Left colon (tissue), 2 donors: ENCODE data around the gene LMO1. TPM values are rescaled to one million over a fixed set of nuclear protein-coding genes. Genes with fewer than 3 reads are reported as not detected.
A peak's percentile ranks its signal among the peaks of the same experiment; 100 is the strongest.

Experiments used
- ATAC-seq: fragments of 200-7000 bp; cut with Tn5 transposase; one replicate; pipeline ENCODE4 v1.9.1; 2020; ENCODE audit warnings: mild to moderate bottlenecking, moderate library complexity
- DNase-seq, 2 donors: peaks; one replicate each; pipeline ENCODE4 v3.0.0-alpha.2; 2020
- intact Hi-C, 2 donors: fragments of 100-400 bp; cut with DNase I in 1 of 2; cut with micrococcal nuclease in 1 of 2; formaldehyde crosslinking; loops; one replicate each; pipeline versions ENCODE4 v1.11.2 to v1.14.0; 2022; cut with DNase I, micrococcal nuclease
- total RNA-seq, 2 donors: library from RNA; stranded (reverse); fragmentation: NEBNext Ultra II Directional; extraction: Animal tissue kit (Norgen Biotek cat#: 25700); gene quantifications; one replicate each; pipeline ENCODE4 v1.2.1, GENCODE V29; 2021
- donor health status: DM: no; HTN: no; CAD: no.
- donor health status: DM: yes; HTN: yes; CAD: no.

LMO1 gene
- total RNA-seq, 2 donors from 2014 or later, result not detected

- DNase-seq, result no peak
- intact Hi-C loops, result no loop called here
- ATAC-seq, result no peak
Observed at GRCh38 chr11:8232849-8233606, 30.6 kb downstream of the LMO1 start.

GRCh38 chr11:8232414-8232813 is 31.3 kb downstream of the LMO1 start:
- ATAC-seq, result no peak

DNA sequence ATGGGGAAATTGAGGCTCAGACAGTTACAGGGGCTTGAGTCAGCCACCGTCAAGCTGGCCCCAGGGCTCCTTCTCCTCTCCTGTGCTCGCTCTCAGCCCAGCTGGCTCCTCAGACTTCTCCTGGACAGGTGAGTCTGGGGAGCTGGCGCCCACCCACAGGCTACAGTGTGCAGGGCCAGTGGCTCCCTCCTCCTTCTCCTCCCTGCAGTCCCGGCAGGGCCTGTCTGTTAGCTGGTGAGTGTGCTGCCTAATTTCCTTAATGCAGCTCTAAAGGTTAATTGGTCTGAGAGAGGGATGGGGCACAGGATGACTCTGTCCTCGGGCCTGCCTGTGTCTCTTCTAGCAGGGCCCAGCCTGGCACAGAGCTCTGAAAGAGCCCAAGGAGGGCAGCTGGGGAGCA is 31.7 kb downstream of the LMO1 start:
- intact Hi-C loops, result no loop called here
- no peak for DNase-seq
- no peak for ATAC-seq

More at GRCh38 chr11:8232414-8232813, 31.3 kb downstream of the LMO1 start:
- intact Hi-C loops, result no loop called here
- DNase-seq, result no peak

DNA sequence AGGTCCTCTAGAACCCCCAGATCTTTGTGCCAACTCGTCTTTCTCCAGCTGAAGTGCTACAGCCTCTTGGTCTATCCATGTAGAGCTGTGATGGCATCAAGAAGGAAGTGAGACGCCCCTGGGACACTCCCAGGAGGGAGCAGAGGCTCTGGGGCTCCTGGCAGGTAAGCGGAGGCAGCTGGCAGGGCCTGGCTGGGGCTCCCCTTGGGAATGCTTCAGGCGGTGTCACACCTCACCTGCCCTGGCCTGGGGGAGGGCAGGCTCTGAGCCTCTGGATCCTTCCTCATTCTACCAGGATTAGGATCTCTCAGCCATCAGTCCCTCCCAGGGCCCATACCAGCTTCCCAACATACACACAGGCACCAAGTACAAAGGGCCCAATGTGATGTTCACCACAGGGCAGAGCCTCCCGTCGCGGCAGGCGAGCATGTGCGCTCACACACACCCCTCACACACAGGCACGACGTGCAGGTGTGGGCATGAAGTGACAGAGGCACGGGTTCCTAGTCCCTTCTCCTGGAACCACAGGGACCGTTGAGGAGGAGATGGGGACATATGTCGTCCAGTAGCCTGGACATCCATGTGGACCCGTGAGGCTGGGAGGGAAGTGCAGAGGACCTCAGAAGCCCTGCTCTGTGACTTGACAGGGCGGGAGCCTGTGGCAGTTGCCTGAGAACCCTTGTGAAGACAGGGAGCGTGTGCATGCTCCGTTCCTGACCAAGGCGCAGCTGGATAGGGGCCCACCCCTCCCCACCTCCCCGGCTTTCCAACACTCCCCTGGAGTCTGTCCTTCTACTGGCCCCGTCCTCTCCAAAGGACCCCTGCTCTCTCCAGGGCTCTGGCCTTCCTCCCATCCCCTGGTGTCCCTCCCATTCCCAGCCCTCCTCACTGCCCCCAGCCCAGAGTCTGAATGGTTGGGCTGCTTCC is 32.5 kb downstream of the LMO1 start:
- intact Hi-C loops, result no loop called here
- ATAC-seq (no peak), DNase-seq (no peak)

GRCh38 chr11:8230178-8230859 is 33.4 kb downstream of the LMO1 start:
- intact Hi-C loops, result no loop called here

GRCh38 chr11:8229299-8230177 is 34.1 kb downstream of the LMO1 start:
- intact Hi-C loops, result loop anchor here (5.0 to 10.0 kb wide), 2 partner anchors 335 to 338 kb away; no protein-coding TSS in a partner anchor

More at GRCh38 chr11:8230178-8230859, 33.4 kb downstream of the LMO1 start:
- ATAC-seq, result no peak
- DNase-seq, result no peak

GRCh38 chr11:8228231-8228630 is 35.4 kb downstream of the LMO1 start:
- DNase-seq, result no peak
- ATAC-seq, result no peak
- intact Hi-C loops, result loop anchor here (5.0 to 10.0 kb wide), 2 partner anchors 337 to 339 kb away; no protein-coding TSS in a partner anchor

More at GRCh38 chr11:8229299-8230177, 34.1 kb downstream of the LMO1 start:
- ATAC-seq (peak; percentile 27), DNase-seq (no peak)

- ATAC-seq (no peak), DNase-seq (no peak)
- intact Hi-C loops, result loop anchor here (5.0 to 10.0 kb wide), 2 partner anchors 337 to 340 kb away; no protein-coding TSS in a partner anchor
Observed at GRCh38 chr11:8227156-8228152, 36.2 kb downstream of the LMO1 start.

- intact Hi-C loops, result loop anchor here (5.0 to 10.0 kb wide), 2 partner anchors 339 to 342 kb away; no protein-coding TSS in a partner anchor
Observed at GRCh38 chr11:8225589-8226036, 38.1 kb downstream of the LMO1 start.

DNA sequence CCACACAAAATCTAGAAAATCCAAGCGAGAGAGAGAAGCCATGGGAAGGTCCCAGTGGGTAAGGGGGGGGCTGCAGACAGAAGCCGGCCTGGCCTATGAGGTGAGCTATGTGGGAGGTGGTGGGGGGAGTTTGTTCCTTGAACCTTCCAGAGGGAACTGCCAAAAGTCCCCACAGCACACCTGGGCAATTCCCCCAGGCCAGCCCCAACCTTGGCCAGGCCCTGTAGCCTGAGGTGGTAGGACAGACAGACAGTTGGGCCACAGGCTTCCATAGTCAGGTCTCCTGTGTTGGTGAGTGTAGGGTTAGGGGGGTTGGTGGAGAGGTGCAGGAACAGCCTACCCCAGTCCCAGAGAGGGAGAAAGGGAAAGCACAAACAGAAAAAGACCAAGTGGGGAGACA is 39.0 kb downstream of the LMO1 start:
- DNase-seq (no peak), ATAC-seq (no peak)
- intact Hi-C loops, result loop anchor here (5.0 to 10.0 kb wide), 2 partner anchors 340 to 343 kb away; no protein-coding TSS in a partner anchor

More at GRCh38 chr11:8225589-8226036, 38.1 kb downstream of the LMO1 start:
- DNase-seq (peak; percentile 41 to 73), ATAC-seq (peak; percentile 18)

DNA sequence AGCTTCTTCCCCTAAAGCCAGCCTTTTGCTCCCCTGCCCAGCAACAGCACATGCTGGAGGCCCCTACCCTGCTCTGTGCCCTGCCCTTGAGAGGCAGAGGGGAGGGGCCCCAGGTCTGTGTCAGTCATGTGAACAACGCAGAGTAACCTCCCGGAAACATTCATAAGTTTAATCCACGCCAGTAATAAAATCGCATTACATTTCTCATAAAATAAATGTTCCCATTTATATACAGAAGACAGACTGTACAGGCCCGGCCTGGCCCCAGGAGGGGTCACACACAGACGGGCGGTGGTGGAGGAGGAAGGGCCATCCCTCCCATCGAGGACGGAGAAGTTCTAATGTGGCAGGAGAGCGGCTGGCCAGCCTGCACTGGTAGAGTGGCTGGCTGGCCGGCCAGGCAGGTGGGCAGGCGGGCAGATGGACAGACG is 39.5 kb downstream of the LMO1 start:
- ATAC-seq, result peak; percentile 86
- peak; percentile 51 to 61 for DNase-seq
- intact Hi-C loops, result loop anchor here in 1 of 2 donors (10.0 kb wide), 1 partner anchor 341 kb away; no protein-coding TSS in a partner anchor

DNA sequence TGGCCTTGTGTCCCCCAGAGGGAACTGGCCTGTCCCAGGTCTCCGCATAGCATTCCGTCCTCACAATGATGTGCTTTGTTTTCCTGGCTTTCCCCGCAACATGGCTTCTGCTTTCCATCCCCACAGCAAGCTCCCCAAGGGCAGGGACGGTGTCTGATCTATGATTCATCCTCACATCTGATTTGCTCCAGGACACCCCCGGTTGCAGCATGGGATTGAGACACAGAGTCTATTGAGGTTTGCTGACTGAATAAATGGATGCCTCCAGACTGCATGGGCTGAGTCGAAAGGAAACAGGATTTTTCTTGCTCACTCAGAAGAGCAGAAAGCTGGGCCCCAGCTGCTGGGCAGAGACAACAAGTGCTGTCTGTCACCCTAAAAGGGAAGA is 40.2 kb downstream of the LMO1 start:
- ATAC-seq (no peak), DNase-seq (no peak)
- intact Hi-C loops, result loop anchor here in 1 of 2 donors (10.0 kb wide), 1 partner anchor 341 kb away; no protein-coding TSS in a partner anchor

- intact Hi-C loops, result loop anchor here in 1 of 2 donors (10.0 kb wide), 1 partner anchor 342 kb away; no protein-coding TSS in a partner anchor
- DNase-seq (no peak), ATAC-seq (peak; percentile 48)
Observed at GRCh38 chr11:8222820-8223512, 40.7 kb downstream of the LMO1 start.

DNA sequence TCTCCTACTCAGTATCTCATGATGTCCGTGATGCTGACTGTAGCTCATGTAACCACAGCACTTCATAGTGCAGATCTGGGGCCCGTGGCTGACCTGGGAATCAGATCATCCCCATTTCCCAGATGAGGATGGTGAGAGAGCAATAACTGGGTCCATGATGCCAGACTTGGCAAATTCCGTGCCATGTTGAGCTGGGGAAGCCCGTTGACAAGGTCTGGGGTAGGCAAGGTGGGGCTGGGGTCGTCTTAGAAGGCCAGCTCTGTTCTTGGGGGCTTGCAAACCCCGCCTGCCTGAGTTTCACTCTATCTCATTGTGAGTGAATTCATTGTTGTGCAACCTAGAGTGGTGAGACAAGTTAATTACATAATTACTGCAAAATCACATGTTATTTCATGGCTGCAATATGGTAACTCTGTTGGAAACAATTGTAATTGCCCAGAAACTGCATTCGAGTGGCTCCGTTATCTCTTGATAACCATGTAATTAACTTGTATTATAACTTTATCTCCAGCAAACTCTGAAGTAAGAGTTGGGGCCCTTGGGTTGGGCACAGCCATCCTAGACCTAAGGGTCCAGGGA is 41.7 kb downstream of the LMO1 start:
- ATAC-seq (peak; percentile 26), DNase-seq (no peak)
- intact Hi-C loops, result loop anchor here in 1 of 2 donors (10.0 kb wide), 1 partner anchor 343 kb away; no protein-coding TSS in a partner anchor

- ATAC-seq (no peak), DNase-seq (no peak)
- intact Hi-C loops, result loop anchor here in 1 of 2 donors (10.0 kb wide), 1 partner anchor 344 kb away; no protein-coding TSS in a partner anchor
Observed at GRCh38 chr11:8221046-8221723, 42.5 kb downstream of the LMO1 start.
